Measurements from ENCODE around the gene PDE9A. TPM values are rescaled to one million over a fixed set of nuclear protein-coding genes. Genes with fewer than 3 reads are reported as not detected.
"Not testable (repeated sequence)": the region's sequence is repeated elsewhere in the genome, so short reads cannot be mapped to it uniquely, and the experiment has no call there.

Gene PDE9A
- total RNA-seq, 1 donor from 2014 or later: 22.8 TPM

DNA sequence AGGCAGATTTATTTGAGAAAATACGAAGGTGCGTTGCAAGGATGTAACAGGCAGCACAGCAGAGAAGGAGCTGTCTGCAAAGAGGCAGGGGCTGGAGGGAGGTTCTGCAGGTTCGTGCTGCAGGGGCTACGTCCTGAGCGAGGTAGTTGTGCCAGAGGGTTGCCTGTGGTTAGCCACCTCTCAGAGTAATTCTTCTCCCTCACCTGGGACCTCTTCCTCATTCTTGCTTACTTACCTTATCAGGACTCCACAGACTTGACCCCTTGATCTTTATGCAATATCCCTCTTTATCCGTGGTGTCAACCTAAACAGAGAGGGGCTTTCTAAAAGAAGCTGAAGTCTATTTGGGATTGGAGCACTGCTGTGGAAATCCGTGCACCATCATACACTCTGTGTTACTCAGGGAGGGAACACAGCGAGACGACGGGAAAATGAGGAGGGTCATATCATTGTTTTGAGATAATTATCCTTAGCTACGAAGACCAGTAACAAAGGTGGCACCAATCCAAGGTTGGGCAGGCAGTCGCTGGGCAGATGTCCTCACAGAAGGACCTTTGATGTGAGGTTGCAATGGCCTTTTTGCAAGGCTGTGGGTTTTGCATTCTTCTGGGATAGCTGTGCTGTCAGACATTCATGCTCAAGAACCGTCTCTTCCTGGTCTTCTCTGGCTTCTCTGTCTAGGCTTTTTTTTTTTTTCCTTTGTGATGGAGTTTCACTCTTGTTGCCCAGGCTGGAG is 143.1 kb downstream of the PDE9A start:
- DNase-seq (ENCODE audit: low spot score): no peak

GRCh38 chr21:42797522-42797921 is 144.1 kb downstream of the PDE9A start:
- no peak for DNase-seq (ENCODE audit: low spot score)

GRCh38 chr21:42798106-42798505 is 144.7 kb downstream of the PDE9A start:
- DNase-seq (ENCODE audit: low spot score): no peak

DNA sequence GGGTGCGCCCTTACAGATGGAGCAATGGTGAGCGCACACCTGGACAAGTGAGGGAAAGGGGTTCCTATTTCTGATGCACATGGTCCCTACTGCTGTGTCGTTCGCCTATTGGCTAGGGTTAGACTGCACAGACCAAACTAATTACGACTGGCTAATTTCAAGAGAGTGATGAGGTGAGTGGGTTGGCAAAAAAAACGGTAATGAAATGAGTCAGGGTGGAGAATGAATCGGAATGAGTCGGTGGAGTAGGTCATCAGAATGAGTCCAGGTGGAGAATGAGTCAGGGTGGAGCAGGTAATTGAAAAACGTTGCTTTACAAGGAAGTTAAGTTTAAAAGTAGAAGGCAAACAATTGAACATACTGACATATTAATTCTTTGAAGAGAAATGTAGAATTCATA is 146.1 kb downstream of the PDE9A start:
- no peak for DNase-seq (ENCODE audit: low spot score)

GRCh38 chr21:42799948-42800347 is 146.5 kb downstream of the PDE9A start:
- DNase-seq (ENCODE audit: low spot score): no peak

DNA sequence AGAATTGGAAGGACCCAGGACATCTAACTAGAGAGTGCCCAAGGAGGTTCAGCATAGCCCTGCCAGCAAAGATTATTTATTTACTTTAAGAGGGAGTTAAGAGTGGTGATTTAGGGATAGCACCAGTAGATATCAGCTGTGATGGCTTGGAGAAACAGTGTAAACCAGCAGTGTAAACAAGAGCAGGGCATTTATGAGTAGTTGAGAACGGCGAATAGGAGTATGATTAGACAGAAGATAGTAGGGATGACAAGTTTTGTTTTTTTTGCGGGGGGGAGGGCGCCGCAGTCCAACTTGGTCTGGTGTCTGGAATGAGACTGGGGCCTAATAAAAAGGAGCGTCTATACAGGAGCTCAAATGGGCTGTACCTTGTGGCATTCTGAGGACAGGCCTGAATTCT is 148.2 kb downstream of the PDE9A start:
- DNase-seq (ENCODE audit: low spot score): not testable (repeated sequence)

- no peak for DNase-seq (ENCODE audit: low spot score)
These were observed 153.2 kb downstream of the PDE9A start for GRCh38 chr21:42806509-42807140.

DNA sequence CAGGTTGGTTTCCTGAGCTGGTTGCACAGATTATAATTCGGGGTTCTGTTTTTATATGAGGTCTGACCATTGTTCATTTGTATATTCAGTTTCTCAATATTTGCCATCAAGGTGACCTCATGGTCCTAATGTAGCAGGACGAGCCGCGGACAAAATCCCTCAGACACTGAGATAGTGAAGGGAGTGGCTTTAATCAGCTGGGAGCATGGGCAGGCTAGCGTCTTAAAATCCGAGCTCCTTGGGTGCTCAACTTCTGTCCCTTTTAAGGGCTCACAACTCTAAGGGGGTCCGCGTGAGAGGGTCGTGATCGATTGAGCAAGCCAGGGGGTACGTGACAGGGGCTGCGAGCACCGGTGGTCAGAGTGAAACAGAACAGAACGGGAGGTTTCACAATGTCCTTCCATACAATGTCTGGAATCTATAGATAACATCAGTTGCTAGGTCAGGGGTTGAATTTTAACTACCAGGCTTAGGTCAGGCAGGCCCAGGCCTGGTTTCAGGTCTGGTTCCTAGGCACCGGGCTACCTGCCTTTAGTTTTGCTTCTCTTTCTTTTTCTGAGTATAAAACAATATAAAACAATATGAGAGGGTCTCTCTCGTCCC is 154.0 kb downstream of the PDE9A start:
- not testable (repeated sequence) for DNase-seq (ENCODE audit: low spot score)

DNA sequence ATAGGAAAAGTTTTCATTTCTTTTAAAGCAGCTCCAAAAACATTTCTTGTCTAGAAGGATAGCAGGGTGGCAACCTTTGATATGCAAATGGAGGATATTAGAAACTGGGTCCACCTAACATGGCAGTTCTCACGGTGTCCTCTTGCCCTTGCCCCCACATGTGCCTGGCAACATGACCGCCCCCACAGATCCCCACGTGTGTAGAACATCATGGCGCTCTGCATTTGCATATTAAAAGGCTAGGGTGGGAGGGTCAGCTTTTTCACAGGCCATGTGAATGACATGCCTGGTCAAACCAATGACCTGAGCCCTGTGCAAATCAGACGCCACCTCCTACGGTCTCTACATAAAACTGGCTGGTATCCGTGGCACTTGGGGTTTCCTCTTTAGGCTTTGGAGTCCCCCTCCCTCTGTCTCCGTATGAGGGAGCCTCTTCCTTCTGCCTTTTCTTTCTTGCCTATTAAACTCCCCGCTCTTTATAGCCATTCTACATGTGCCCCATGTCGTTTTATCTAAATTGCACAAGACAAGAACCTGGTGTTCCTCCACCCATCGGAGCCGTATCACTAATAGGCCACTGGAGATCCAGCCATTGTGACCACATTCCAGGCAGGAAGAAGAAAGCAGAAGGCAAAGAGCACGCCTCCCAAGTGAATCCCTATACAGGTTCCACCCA is 154.7 kb downstream of the PDE9A start:
- no peak for DNase-seq (ENCODE audit: low spot score)

- DNase-seq (ENCODE audit: low spot score): no peak
These were observed 155.8 kb downstream of the PDE9A start for GRCh38 chr21:42809171-42809570.

DNA sequence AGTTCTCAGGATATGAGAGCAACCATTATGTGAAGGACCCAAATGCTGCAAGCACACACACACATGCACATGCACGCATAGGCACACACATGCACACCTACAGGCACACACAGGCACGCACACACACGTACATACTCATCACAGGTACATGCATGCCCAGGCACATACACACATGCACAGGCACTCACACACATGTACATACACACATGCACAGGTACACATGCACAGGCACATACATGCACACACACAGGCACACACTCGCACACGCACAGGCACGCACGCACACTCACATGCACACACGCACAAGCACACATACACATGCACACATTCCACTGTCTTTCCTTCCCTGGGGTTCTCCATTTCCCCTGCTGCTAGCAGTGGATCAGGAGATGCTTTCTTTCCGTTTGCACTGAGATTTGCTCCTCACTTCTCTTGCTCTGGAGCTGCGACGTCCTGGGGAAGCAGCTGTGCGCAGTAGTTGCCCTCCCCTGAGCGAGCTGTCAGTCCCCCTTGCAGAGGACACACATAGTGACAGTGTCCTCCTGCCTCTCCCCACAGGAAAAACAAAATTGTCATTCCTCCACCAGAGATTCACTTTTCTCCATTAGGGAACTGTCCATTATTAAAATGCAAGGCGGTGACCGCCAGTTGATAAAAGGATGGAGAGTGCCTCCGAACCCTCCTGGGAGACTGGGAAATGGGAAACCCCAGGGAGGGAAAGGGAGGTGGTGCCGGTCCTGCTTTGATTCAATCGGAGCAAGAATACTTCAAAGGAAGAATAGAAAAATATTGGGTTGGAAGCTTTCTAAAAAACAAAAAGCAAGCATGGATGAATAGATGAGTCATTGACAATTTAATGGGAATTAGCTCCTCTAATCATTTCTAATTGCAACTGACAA is 156.4 kb downstream of the PDE9A start:
- DNase-seq (ENCODE audit: low spot score): no peak

DNA sequence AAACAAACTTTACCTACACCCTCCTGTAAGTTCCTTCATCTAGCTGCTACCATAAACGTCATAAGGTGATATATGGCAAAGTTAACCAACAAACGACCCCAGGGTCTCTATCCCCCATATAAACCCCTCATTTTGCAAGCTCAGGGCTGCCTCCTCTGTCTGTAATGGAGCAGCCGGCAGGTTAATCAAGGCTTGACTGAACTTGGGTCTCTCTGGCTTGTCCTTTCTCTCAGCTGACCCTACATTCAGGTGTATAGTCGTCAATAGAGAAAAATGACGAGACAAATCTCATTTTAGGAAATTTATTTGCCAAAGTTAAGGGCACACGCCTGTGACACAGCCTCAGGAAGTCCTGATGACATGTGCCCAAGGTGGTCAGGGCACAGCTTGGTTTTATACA is 158.5 kb downstream of the PDE9A start:
- DNase-seq (ENCODE audit: low spot score): no peak

GRCh38 chr21:42812528-42813241 is 159.3 kb downstream of the PDE9A start:
- peak; percentile 72 for DNase-seq (ENCODE audit: low spot score)

DNA sequence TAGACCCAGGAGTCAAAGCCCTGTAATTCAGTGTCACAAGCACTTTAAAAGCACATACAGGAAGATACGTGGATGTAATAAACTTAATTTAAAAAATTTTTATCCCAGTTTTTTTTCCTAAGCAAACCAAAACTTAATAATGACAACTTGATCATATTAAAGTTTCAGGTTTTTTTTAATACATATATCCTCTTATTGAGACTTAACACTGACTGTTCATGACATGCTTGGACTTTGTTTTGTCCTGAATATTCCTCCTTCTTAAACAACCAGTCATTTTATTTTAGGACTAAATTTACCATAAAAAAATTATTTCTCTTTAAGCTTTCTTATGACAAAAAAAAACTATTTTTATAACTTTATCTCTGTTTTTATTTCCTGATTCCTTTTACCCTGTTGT is 161.8 kb downstream of the PDE9A start:
- DNase-seq (ENCODE audit: low spot score): no peak

DNA sequence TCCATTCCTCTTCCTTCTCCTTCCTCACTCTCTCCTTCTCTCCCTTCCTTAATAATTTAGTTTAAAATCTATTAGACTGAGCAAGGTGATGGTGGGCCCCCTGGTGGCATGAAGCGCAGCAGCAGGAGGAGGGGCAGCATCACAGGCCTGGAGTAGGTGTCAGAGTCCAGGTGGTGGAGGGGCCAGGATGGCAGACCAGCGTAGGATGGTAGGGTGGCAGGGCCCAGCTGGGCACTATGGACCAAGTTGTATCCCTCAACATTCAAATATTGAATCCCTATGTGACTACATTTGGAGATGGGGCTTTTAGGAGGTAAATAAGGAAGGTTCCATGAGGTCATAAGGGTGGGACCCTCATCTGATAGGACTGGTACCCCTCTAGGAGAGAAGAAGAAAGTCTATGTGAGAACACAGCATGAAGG is 164.9 kb downstream of the PDE9A start:
- peak; percentile 66 for DNase-seq (ENCODE audit: low spot score)

- DNase-seq (ENCODE audit: low spot score): no peak
These were observed 166.6 kb downstream of the PDE9A start for GRCh38 chr21:42819861-42820615.

DNA sequence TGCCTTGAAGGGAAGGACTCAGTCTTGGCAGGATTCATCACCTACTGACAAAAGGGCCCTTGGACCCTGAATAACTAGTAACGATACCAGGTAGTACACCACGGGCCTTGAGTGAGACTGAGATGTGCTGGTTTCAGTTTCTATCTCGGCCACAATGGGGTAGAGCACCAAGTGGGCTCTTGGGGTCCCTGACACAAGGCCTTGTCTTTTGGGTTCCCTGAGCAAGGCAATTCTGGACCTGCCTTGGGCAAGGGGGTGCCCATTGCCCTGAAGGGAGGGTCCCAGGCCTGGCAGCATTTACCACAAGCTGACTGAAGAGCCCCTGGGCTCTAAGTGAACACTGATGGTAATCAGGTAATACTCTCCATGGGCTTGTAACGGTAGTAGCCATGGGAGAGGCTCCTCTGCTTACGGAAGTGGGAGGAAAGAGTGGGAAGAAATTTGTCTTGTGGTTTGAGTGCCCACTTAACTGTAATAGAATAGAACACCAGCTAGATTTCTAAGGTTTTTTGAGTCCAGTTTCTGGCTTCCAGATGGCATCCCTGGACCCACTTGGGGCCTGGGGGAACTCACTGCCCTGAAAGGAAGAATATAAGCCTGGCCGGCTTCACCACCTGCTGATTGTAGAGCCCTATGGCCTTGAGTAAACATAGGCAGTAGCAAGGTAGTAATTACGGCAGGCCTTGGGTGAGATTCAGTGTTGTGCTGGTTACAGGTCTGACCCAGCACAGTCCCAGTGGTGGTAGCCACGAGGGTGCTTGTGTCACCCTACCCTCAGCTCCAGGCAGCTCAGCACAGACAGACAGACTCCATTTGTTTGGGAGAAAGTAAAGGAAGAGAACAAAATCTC is 167.4 kb downstream of the PDE9A start:
- no peak for DNase-seq (ENCODE audit: low spot score)
